HuH-7.5 (cell line): ENCODE measurements around the gene RTN4RL1.

ENCODE experiments used
- DNase-seq: peaks from one replicate; pipeline ENCODE4 v3.0.0; 2011; ENCODE audit warnings: low spot score

The RTN4RL1 gene, protein sequence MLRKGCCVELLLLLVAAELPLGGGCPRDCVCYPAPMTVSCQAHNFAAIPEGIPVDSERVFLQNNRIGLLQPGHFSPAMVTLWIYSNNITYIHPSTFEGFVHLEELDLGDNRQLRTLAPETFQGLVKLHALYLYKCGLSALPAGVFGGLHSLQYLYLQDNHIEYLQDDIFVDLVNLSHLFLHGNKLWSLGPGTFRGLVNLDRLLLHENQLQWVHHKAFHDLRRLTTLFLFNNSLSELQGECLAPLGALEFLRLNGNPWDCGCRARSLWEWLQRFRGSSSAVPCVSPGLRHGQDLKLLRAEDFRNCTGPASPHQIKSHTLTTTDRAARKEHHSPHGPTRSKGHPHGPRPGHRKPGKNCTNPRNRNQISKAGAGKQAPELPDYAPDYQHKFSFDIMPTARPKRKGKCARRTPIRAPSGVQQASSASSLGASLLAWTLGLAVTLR

DNA sequence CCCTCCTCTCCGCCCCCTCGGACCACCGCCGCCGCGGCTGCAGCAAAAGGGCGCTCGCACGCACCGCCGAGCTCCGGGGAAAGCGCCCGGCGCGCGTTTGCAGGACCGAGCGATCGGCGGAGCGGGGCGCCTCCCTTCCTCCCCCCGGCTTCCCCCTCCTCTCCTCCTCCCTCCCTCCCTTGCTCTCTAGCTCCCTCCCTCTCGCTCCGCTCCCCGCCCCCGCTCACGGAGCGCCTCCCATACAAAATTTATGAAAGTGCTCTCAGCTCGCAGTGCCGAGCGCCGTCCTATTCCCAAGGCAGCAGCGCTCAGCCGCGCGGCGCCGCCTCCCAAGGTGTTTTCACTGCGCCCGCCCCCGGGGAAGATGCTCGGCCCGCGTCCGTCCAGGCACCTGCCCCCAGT, at the start of gene RTN4RL1:
RTN4RL1 (minus strand) TSS at position 115 of the 402 bp plus-strand sequence. CDS start 469 bp downstream, outside the sequence.
- DNase-seq = peak; percentile 76

DNA sequence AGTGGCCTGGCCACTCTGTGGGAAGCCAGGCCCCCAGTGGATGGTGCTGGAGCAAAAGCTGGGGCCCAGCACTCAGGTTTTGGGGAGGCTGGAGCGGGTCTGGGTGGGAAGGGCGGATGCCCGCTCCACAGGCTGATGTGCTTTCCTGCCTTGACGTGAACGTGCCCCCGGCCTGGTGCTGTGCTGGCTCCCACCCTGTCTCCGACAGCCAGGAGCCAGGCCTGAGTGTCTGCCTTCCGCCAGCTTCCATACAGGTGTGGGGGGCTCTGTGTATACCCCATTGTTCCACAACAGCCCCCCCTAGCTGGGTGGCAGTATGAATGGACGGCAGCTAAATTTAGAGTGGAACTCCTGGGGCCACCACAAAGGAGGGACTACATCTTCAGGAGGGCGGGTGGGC, 49.8 kb upstream of the RTN4RL1 start:
- DNase-seq = no peak

DNA sequence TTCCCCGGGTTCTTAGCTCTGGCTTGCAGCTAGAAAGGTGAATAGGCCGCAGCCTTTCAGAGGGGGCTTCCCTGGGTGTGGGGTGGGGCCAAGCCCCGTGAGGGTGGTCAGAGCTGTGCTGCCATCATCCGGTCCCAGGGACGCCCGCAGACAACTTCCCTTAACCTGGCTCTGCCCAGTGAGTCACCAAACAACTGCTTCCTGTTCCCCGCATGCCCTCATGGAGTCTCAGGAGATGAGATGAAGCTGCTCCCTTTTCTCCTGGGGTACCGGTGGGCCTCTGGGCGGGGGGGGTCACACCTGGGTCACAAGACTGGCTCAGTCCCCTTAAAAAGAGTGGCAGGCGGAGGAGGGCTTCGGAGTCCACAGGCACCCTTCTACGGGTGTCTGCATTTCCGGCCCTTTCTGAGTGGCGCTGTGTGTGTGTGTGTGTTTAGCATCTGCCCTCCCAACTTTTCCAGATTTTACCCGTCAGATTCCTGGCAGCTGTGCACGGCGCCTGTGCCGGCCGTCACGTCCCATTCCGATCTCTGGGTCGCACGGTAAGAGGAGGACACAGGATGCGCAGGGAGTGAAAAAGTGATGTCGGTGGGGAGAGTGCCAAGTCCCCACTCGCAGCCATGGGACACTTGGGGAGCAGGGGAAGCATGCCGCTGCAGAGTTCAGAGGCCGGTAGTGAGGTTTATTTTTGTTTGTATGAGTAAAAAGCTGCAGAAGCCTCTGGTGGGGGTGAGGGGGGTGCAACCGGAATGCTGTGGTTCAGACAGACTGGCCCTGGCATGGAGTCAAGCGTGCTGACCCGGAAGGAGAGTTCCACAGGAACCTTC, 46.5 kb upstream of the RTN4RL1 start:
- no peak for DNase-seq

DNA sequence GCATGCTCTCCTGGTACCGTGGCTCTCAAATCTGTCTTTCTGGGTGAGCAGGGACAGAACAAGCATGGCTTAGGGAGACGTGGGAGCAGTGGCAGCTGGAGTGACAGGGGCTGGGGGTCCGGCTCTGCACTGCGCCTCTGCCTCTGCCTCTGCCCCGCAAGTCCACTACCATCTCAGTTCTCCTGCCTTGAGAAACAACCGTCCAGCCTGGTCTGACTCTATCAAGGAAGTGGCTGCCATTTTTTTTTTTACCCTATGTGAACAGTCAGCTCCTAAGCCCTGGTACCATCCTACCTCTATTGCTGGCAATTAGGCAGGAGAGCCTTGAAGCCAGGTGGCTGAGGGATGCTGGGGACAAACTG, 45.9 kb upstream of the RTN4RL1 start:
- DNase-seq = no peak

DNA sequence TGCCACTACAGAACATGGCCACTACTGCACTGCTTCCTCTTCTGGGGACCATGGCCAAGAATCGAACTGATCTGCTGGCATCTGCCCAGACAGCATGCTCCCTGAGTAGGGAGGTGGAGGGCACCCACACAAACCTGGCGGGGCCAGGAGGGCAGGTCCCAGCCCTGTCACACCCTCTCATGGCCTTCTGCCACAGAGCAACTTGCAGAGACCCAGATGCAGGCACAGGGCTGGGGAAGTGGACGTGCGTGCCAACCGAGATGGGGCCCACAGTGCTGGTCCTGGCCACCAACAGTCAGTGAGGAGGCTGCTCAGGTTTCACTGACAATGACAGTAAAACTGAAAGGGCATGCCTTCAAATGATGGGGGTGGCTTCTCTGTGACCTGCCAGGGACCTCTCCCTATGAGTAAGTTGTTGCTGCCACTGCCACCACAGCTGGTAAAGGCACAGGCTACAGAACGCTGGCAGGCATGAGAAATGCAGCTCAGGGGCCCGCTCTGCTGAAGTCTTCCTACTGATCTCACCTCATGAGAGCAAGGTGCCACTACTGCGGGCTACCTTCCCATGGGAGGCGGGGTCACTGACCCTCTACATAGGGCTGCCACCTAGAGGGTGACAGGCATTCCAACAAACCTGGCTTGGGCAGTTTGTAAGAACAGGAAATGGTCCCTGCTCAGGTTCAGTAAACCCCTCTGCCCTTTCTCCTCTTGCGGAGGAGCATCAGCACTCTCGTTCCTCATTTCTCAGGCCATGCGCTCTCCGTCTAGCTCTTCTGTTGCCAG, 45.3 kb upstream of the RTN4RL1 start:
- no peak for DNase-seq

DNA sequence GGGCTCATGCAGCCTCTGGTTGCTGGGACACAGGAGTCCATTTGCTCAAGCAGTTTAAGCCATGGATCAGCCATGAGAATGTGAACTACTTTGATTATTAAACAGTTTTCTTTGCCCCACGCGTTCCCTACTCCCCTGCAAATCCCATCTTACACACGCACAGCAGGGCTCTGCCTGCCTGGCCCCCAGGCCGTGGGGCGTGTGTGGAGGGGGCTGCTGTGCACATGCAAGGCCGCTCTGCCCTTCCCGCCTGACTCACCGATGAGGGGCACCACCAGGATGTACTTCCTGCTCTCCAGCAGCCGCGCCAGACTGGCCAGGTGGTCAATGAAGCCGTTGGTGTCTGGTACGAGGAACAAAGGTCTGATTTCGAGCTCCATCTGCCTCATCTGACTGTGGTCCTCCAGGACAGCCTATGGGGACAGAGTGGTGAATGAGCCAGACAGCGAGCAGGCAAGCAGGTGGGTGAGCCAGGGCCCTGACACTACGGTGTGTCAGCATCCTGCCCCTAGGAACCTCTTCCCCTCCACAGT, 43.5 kb upstream of the RTN4RL1 start:
- DNase-seq = no peak

DNA sequence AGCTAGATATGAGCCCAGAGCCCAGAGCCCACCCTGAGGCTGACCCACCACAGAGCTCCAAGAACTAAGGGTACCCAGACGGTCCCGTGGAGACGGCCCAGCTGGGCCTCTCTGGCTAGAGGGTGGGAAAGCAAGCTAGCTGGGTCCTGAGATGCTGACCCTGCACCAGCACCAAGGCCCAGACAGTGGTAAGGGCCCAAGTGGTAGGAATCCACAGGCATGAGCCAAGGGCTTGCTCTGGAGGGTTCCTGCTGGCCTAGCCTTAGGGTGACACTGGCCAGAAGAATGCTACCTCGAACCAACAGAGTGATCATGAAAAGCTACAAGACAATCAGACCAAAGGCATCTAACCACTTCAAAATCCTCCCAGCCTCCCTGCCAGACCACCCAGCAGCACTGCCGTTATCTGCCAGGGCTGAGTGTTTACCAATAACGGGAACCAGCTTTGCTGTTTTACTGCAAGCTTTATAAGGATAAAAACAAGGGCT, 42.9 kb upstream of the RTN4RL1 start:
- no peak for DNase-seq

DNA sequence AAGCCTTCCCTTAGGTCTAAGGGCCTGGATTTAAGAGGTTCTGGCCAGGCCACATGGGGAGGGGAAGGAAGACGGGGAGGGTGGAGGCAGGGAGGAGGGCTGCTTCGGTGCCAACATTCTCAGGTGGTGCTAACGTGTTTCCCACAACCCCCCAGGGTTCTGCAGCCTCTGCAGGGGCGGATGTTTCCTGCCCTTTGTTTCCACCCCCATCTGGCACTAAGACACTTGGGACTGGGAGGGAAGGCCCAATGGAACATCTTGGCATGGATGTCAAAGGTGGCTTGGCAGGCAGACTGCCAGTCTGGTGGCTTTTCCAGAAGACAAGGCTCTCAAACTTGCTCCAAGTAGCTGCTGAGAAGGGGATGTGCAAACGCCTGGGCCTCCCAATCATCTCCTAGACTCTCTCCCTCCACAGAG, 42.5 kb upstream of the RTN4RL1 start:
- DNase-seq = no peak

DNA sequence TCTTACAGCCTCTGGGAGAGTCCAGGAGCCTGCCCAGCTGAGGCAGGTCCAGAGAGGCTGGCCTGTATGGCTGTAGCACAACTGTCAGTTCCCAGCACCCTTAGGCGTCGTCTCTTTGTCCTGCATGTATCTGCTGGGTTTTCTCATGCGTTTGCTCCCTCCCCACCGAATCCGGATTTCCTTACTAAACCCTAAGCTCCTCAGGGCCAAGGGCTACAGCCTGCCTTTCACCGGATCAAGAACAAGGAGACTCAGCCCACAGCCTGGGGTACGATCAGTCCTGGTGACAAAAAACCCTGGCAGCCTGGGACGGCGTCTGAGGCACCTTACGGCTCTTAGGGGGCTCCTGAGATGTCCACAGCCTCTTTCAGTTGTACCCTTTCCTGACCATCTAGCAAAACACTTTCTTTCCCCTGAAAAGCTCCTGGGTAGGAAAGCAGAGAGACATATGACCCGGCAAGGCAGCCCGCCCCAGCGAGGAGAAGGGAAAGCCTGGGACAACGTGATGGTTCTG, 42.0 kb upstream of the RTN4RL1 start:
- no peak for DNase-seq

DNA sequence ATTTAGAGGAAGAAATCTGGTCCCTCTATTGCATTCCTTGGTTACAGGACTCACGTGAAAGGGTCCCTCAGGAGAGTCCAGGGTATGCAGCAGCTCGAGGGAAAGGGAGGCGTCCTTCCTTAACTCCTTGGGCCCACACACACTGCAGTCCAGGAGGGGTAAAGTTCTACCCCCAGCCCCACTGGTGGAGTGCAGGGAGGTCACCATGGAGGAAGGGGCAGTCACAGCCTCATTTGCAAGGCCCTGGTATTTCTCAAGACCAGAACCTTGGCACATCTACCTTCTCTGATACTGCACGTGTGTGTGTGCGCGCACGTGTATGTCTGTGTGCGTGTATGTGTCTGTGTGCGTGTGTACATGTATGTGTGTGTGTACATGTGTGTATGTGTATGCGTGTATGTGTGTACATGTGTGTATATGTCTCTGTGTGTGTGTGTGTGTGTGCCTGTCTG, 40.8 kb upstream of the RTN4RL1 start:
- DNase-seq = no peak

DNA sequence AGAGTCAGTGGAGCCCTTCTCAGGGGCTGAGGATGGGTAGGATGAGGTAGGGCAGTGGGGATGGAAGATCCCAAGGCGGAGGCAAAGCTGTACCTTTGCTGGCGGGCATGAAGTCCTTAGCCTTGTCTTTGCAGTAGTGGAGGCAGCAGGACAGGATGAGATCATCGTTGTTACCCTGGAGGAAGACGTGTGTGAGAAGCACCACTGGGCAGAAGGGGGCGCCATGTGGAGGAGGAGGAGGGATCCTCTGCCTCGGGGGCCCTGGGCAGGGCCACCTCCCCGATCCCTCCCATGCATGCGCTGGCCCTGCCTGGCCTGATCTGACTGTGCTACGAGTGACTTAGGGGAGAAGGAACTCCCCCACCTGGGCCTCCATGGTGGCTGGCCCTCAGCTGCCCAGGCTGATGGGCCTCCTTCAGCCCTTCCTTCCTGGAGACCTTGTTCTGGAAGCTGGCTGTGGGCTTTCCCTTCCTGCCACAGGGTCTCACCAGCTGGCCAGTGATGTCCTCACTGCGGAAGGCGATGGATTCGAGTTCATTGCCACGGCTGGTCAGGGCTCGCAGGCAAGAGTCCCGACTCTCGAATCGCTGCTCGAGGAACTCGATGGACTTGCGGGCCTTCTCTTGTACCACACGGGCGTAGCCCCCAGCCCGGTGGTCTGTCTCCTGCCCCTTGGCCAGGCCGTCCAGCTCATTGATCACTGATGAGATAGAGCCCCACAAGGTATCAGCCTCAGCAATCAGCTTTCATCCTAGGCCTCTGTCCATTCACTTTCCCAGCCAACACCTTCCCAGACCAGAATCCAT, 40.0 kb upstream of the RTN4RL1 start:
- no peak for DNase-seq

DNA sequence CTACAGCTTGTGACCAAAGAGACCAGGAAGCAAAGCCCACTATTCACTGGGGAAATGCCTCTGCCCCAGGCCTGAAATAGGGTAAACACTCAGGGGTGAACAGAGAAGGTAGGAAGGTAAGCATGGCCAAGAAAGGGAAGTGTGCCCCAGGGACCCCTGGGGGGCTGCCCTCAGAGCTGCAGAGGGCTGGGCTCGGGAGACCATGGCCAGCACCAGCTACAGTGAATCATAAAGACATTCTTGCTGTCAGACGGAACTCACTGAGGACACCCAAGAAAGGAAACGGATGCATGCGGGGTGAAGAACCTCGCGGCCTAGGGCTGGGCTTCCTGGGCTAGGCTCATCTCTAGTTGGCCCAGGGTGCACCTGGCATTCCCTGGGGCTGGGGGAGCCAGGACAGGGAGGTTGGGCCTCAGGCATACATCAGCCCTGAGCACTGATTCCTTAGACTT, 39.4 kb upstream of the RTN4RL1 start:
- no peak for DNase-seq

DNA sequence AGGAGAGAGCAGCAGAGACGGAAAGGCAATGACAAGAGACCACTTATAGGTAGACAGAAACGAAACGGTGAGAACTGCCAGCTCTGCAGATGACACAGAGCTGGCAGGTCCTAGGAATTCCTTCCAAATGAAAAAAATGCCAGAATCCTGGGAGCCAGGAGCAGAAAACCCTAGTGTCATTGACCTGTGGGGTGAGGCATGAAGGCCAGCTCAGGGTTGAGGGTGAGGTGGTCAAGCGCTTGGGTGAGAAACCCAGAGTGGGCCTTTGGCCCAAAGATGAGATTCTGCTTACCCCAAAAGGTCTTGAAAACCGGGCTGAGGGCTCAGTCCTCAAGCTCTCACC, 39.0 kb upstream of the RTN4RL1 start:
- no peak for DNase-seq

DNA sequence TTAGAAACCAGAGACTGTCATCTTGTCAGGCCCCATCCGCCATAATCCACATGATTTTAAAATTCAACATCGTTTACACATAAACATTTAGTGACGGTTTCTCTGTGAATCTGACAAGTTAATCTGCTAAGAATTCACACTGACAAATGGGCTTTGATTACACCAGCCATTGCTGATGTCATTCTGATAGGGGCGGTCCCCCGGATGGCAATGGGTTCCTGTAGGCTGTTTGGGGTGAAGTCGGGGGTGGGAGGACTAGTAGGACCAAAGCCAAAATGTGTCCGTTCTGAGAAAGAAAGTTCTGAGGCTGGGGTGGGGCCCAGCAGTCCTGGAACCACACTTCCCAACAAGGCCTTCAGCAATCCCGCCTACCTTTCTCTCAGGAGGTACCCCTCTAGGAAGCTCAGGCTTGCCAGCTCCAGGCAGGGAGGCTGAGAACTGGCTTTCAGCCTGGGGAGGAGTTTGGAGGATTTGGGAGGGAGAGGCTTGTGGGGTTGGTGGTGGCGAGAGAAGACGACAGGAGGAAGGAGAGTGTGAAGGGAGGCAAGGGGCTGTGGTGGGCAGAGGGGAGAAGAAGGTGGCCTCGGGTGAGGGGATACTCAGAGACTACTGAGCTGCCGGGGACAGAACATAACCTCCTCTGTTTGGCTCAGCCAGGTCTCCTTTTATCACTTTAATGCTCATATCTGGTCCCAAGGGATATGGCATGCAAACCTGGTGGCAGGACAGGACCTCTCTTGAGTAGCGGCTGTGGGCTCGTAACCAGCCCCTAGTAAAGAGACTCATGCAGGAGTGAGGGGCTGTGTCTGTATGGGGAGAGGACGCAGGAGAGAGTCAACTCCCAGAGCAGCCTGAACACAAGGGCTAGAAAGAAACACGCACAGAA, 38.4 kb upstream of the RTN4RL1 start:
- DNase-seq = no peak

DNA sequence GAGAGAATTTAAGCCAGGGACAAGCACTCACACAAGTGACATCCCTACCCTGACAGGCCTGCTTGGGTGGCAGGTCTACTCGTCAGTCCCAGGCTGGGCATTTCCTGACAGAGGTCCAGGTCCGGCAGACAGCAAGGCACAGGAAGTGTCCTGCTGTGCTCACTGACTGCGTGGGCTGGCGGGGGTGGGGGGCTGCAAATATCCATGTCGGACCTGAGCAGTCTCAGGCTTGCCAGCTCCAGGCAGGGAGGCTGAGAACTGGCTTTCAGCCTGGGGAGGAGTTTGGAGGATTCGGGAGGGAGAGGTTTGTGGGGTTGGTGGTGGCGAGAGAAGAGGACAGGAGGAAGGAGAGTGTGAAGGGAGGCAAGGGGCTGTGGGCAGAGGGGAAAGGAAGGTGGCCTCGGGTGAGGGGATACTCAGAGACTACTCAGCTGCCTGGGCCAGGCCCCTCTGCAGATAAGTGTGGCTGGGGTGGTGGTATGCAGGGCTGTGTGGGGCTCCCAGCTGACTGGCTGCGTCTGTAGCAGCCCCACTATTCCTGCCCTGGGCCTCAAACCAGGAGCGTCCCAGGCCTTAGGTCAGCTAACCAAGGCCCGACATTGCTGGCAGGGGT, 37.5 kb upstream of the RTN4RL1 start:
- no peak for DNase-seq

DNA sequence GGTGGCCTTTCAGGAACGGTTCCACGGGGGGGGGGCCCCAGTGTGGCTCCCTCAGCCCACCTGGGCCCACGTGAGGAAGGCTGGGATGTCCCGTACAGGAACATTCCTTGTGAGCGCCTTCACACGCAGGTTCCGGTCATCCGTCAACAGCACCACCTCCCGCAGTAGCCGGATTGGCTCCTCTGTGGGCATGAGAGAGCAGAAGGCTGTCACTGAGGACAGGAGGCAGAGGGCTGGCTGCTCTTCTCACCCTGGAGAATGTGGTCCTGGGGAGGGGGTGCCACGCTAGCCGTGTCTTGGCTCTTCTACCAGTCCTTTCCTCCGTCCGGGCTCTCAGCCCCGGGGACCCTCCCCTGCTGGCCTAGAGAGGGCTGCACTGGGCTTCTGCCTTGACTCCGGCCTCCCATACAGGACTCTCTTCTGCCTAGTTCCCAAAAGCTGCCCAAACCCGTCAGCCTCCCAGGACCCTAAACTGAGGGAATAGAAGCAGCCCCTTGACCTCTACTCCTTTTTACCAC, 36.4 kb upstream of the RTN4RL1 start:
- DNase-seq = no peak

DNA sequence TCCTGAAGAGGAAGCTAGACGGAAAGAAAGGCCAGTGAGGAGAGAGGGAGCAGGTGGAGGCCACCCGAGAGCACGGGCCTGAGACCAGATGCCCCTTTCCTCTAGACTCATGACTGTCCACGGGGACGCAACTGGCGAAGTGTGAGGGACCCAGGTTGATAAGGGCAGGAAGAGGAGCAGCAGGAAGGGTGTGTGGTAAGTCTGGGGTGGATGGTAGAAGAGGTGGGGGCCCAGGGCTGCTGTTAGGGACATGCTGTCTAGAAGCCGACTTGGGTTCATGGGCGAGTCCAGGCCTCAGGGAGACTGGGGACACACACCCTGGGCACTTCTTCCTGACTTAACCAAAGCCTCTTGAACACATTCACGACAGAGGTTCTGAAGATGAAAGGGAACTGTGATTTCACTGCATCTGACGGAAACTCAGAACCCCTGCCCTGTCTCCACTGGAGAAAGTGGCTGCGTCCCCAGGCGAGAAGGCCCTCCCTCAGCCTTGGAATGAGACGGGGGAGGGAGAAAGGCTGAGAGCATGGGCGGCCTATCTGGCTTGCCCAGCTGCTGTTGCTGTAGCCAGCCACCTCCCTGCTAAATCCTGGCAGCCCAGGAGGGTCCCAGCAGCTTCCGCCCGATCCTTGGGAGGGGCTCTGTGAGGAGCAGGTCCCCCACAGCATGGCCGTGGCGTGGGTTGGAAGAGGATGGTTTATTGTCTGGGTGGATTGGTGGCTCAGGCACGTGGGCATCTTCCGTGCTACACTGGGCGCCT, 35.7 kb upstream of the RTN4RL1 start:
- DNase-seq = no peak

DNA sequence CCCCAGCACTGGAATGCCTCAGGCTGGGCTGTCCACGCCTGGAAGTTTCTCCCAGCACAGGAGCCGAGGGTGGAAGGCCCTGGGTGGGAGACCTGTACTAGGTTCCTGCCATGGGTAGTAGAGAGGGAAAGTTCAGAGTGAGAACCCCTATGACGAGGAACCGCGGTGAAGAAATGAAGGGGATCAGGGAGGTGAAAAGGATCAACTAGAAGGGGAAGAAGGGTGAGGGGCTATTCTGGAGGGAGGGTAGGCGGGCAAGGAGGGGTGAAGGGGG, 35.2 kb upstream of the RTN4RL1 start:
- DNase-seq = no peak
